MCF 10A (cell line): Measurements from ENCODE around the gene PPARA. TPM values are rescaled to one million over a fixed set of nuclear protein-coding genes. Genes with fewer than 3 reads are reported as not detected.

Source experiments
- BruUV-seq: library from RNA; stranded (reverse); fragments of 400-500 nt; replicated peaks from 2 replicates; lab custom pipeline; 2021; lab: Mats Ljungman, UMichigan
- CTCF ChIA-PET: fragments of 300-600 bp; sonication (Branson Sonifier 250); formaldehyde crosslinking; extraction: SDS; loops from one replicate; lab custom pipeline; 2021; ENCODE audit warnings: antibody characterized with exemption, inconsistent platforms; lab: Yijun Ruan, JAX
- POLR2A ChIA-PET: fragments of 300-600, 350-650 bp; sonication (Branson Sonifier 250); formaldehyde crosslinking; extraction: SDS; loops from one replicate; lab custom pipeline; 2020; ENCODE audit warnings: antibody characterized with exemption, inconsistent platforms; lab: Yijun Ruan, JAX
- DNase-seq: peaks from one replicate; pipeline ENCODE4 v3.0.0-alpha.2; 2018; ENCODE audit not compliant: unreplicated experiment
- H3K27ac Mint-ChIP-seq: one replicate; pipeline ENCODE4 v1.8.0; 2022; ENCODE audit warnings: mild to moderate bottlenecking, low read depth, mixed read lengths; ENCODE audit not compliant: unreplicated experiment
- H3K27me3 Mint-ChIP-seq: one replicate; pipeline ENCODE4 v1.8.0; 2022; ENCODE audit warnings: mixed read lengths; ENCODE audit not compliant: insufficient read depth, unreplicated experiment
- H3K36me3 Mint-ChIP-seq: one replicate; pipeline ENCODE4 v1.8.0; 2022; ENCODE audit warnings: mild to moderate bottlenecking, moderate library complexity, mixed read lengths; ENCODE audit not compliant: insufficient read depth, unreplicated experiment
- H3K4me1 Mint-ChIP-seq: one replicate; pipeline ENCODE4 v1.8.0; 2022; ENCODE audit warnings: mixed read lengths; ENCODE audit not compliant: insufficient read depth, unreplicated experiment
- H3K4me3 Mint-ChIP-seq: one replicate; pipeline ENCODE4 v1.8.0; 2022; ENCODE audit warnings: mild to moderate bottlenecking, moderate library complexity, mixed read lengths; ENCODE audit not compliant: unreplicated experiment
- H3K9me3 Mint-ChIP-seq: one replicate; pipeline ENCODE4 v1.8.0; 2022; ENCODE audit warnings: mixed read lengths; ENCODE audit not compliant: unreplicated experiment
- CTCF ChIP-seq: fragments of 200-600 bp; IDR thresholded peaks from one replicate; pipeline ENCODE4 v1.8.0; 2022; ENCODE audit warnings: antibody characterized with exemption, mild to moderate bottlenecking; ENCODE audit not compliant: unreplicated experiment
- intact Hi-C: fragments of 100-400 bp; cut with micrococcal nuclease; formaldehyde crosslinking; loops from 2 replicates; pipeline ENCODE4 v1.14.1; 2022
- total RNA-seq: library from RNA; stranded (reverse); gene quantifications from 2 replicates; pipeline ENCODE4 v1.2.3, GENCODE V29; 2022

The PPARA gene
- total RNA-seq, 1 experiment from 2014 or later = 8.0 TPM

- H3K9me3 Mint-ChIP-seq = no peaks in the 10 kb centered on the region
- H3K4me3 Mint-ChIP-seq = peak within 1 kb of the TSS; percentile 84
- no peaks in the 10 kb centered on the region for H3K36me3 Mint-ChIP-seq
- intact Hi-C loops = loop anchor here (1.0 kb wide), 1 partner anchor 29 kb away; the partner anchor contains the start of gene GTSE1
- ChIA-PET CTCF (interaction anchor here (1.0 to 2.0 kb wide), 3 partner anchors 9 to 146 kb away, joined by 3 to 6 read pairs (median 4); no protein-coding TSS in a partner anchor), POLR2A (interaction anchor here (0.6 to 3.2 kb wide), 20 partner anchors 9 to 1723 kb away, joined by 3 to 29 read pairs (median 3); partner anchors contain the start of genes CDPF1, GTSE1, PPARA and TRMU)
- H3K27me3 Mint-ChIP-seq = no peaks in the 10 kb centered on the region
- no peak for TF ChIP-seq CTCF
- peak within 1 kb of the TSS; percentile 82 for H3K27ac Mint-ChIP-seq
- peaks cover 14% of the 10 kb centered on the region for H3K4me1 Mint-ChIP-seq
- no TSS peak for BruUV-seq
- DNase-seq = peak; percentile 83
Observed at GRCh38 chr22:46267431-46268279, 117.3 kb downstream of the PPARA start, which contains the start of gene TTC38. Gene TTC38 (plus strand): TSS chr22:46268008. CDS start chr22:46268040, 32 bp downstream.

GRCh38 chr22:46269564-46269963, 119.2 kb downstream of the PPARA start:
- intact Hi-C loops = no loop called here
- no peaks in the 10 kb centered on the region for H3K27me3 Mint-ChIP-seq
- H3K4me1 Mint-ChIP-seq = peaks cover 14% of the 10 kb centered on the region
- ChIA-PET CTCF (interaction anchor here (0.6 kb wide), 2 partner anchors 263 to 264 kb away, joined by 3 read pairs; no protein-coding TSS in a partner anchor), POLR2A (interaction anchor here (2.3 to 3.2 kb wide), 2 partner anchors 17 to 20 kb away, joined by 7 to 29 read pairs; partner anchors contain the start of gene CDPF1)
- no peak for DNase-seq
- TF ChIP-seq CTCF = no peak
- no peak overlapping the region for H3K27ac Mint-ChIP-seq
- no peaks in the 10 kb centered on the region for H3K9me3 Mint-ChIP-seq
- H3K36me3 Mint-ChIP-seq = peaks cover 4% of the 10 kb centered on the region
- no TSS peak for BruUV-seq
- H3K4me3 Mint-ChIP-seq = peak overlapping the region; percentile 84

DNA sequence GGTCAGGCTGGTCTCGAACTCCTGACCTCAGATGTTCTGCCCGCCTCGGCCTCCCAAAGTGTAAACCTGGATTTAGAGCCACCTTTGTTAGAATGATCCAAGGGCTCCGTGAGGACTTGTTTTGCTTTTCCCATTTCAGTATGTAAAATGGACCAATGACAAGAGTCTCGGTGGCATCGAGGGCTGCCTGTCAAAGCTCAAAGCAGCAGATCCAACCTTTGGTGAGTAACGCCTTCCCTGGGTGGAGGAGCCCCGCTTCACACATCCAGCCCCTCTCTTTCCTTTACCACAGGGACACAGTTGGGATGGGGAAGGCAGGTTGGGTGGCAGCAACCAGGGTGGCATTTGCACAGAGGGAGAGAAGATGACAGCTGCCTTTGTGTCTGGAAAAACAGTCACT, 121.9 kb downstream of the PPARA start:
- TF ChIP-seq CTCF = no peak
- intact Hi-C loops = no loop called here

DNA sequence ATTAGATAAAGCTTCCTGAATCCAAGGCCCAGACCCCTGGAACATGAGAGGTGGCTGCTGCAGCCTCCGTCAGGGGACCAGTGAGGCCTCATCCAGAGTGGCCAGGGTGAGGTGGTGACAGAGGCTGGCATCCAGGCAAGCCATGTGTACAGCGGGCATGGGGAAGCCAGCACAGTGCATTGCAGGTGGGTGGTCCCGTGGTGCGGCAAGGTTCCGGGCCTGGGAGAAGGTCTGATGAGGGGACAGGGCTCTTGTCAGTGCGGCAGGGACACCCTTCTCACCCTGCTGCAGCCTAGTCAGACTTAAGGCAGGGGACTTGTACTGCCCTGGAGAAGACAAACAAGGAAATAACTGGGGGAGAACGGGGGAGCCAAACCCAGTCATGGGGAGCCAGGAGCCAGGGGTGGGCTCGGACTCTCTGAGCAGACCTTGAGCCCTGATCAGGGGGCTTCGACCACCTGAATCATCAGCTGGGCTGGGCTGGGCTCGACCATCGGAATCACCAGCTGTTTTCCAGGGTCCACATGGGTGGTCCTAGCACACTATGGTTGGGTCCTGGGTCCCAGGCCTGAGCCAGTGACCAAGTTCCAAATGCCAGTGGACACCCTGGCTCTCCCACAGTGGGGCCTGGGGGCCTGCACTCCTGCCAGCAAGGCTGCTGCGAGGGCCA, 122.6 kb downstream of the PPARA start:
- POLR2A ChIA-PET = no interaction called here
- H3K27me3 Mint-ChIP-seq = no peaks in the 10 kb centered on the region
- no peaks in the 10 kb centered on the region for H3K9me3 Mint-ChIP-seq
- TF ChIP-seq CTCF = no peak
- no peak for DNase-seq
- peaks cover 26% of the 10 kb centered on the region for H3K36me3 Mint-ChIP-seq
- CTCF ChIA-PET = no interaction called here
- no peak overlapping the region for H3K4me3 Mint-ChIP-seq
- intact Hi-C loops = no loop called here
- peaks cover 9% of the 10 kb centered on the region for H3K4me1 Mint-ChIP-seq
- no peak overlapping the region for H3K27ac Mint-ChIP-seq
- no TSS peak for BruUV-seq

More for the DNA sequence above, 121.9 kb downstream of the PPARA start:
- no peak for DNase-seq
- no TSS peak for BruUV-seq
- H3K4me3 Mint-ChIP-seq = no peak overlapping the region
- peaks cover 23% of the 10 kb centered on the region for H3K36me3 Mint-ChIP-seq
- H3K9me3 Mint-ChIP-seq = no peaks in the 10 kb centered on the region
- no peak overlapping the region for H3K27ac Mint-ChIP-seq
- H3K4me1 Mint-ChIP-seq = peaks cover 9% of the 10 kb centered on the region
- CTCF ChIA-PET = interaction anchor here (0.7 kb wide), 1 partner anchor 267 kb away, joined by 3 read pairs; no protein-coding TSS in a partner anchor
- POLR2A ChIA-PET = interaction anchor here (0.6 kb wide), 1 partner anchor 61 kb away, joined by 4 read pairs; no protein-coding TSS in a partner anchor
- H3K27me3 Mint-ChIP-seq = no peaks in the 10 kb centered on the region
